ENCODE results near the gene COLEC12.

- TF ChIP-seq POLR2A (IDR thresholded peaks at IDR 0.05; ENCODE audit: low read length) (no peak), GATA1 (IDR thresholded peaks at IDR 0.05; ENCODE audit: low read depth, low read length) (no peak)
Observed at GRCh38 chr18:388200-388599, 112.3 kb downstream of the COLEC12 start.
